OCI-M2 (cell line): ENCODE results near the gene BEGAIN.

ENCODE experiments used
- DNase-seq: peaks from one replicate; lab custom pipeline; 2025; ENCODE audit not compliant: unreplicated experiment; lab: John Stamatoyannopoulos, UW

Gene BEGAIN, protein sequence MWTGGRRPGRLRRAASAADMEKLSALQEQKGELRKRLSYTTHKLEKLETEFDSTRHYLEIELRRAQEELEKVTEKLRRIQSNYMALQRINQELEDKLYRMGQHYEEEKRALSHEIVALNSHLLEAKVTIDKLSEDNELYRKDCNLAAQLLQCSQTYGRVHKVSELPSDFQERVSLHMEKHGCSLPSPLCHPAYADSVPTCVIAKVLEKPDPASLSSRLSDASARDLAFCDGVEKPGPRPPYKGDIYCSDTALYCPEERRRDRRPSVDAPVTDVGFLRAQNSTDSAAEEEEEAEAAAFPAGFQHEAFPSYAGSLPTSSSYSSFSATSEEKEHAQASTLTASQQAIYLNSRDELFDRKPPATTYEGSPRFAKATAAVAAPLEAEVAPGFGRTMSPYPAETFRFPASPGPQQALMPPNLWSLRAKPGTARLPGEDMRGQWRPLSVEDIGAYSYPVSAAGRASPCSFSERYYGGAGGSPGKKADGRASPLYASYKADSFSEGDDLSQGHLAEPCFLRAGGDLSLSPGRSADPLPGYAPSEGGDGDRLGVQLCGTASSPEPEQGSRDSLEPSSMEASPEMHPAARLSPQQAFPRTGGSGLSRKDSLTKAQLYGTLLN

DNA sequence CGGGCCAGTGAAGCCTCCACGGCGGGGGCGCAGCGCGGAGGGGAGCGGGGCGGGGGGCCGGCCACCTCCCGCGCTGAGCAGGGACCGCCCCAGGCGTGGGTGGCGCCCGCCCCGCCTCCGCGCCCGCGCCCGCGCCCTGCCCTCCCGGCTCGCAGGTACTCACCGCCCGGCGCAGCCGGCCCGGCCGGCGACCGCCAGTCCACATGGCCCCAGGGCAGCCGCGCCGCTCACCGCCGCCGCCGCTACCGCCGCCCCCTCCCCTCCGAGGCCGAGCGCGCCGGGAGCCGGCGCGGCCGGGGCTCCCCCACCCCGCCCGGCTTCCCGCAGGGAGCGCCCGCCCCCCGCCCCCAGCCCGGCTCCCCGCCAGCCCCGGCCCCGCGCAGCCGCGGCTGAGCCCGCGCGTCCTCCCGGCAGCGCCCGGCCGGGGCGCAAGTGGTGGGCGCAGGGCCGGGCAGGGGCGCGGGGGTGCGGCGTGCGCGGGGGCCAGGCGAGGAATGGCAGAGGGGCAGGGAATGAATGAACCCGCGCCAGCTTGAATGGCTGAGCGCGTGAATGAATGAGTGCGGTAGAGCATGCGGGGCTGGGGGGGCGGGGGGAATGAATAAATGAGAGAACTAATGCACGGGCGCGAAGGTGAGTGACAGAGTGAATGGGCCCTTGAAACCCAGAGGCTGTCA is at the start of gene BEGAIN:
BEGAIN (minus strand) TSS at position 332 of the 677 bp plus-strand sequence; CDS start at position 205, 127 bp downstream.
- DNase-seq, result no peak

DNA sequence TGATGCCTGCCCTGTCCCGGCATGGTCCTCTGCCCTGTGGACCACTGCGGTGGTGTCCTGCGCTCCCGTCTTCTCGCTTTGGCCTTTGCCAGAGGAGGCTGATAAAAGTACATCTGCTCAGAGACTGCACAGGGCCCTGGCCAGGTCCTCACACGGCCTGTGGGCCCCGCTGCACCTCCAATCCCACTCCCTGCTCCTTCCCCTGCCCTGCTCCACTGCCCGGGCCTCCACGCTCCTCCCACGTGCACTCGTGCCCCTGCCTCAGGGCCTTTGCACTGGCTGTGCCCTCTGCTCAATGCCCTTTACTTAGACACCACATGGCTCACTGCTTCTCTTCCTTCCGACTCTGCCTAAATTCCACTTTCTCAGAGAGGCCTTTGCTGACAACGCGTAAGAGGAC is 49.3 kb upstream of the BEGAIN start:
- DNase-seq, result no peak

DNA sequence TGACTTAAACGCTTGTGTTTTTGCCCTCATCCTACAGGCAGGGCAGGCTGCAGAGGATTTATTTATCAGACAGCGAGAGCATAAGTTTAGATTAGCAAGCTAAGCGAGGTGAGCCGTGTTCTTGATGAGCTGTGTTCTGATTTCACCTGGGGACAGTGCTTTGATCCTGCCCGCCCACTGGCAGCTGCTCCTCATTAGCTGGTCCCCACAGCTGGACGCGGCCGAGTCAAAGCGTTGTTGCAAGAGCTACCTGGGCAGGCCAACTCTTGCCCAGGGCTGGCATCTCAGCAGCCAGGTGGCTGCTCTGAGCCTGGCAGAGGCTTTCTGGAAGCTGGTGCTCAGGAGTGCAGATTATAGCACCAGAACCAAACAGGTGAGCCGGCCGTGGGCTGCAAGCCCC is 46.8 kb upstream of the BEGAIN start:
- DNase-seq, result no peak

DNA sequence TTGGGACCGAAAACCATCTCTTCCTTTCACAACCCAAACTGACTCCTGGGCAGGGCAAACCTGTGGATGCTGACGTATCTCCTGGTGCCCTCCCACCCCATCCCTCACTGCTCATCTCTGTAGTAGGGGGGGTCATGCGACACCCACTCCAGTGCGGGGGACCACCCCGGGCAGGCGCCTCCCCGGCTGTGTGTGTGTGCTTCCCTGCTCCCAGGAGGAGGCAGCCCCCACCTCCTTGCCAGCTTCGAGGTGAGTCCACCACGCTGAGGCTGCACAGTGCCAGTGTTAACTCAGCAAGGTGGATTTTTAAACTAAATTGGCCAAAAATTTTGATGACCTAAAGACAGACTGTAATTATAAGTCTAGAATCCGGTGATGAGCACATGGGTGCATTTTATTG is 46.2 kb upstream of the BEGAIN start:
- DNase-seq, result no peak

DNA sequence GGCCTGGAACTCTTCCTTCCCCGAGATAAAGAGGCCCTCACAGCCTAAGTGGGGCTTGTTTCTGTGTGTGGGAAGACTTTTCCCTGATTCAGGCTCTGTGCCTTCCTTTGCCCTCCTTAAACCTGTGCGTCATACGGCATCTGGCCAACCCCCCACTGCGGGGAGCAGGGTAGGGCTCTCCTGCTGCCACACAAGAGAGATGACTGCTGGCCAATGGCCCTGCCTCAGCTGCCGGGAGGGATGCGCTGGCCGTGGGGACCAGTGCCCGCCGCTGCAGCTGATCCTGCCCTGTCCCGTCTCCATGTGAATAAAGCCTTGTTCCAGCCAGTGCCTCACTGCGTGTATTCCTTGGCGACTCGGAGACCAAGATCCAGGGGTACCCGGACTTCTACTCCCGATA is 42.5 kb upstream of the BEGAIN start:
- DNase-seq, result no peak

DNA sequence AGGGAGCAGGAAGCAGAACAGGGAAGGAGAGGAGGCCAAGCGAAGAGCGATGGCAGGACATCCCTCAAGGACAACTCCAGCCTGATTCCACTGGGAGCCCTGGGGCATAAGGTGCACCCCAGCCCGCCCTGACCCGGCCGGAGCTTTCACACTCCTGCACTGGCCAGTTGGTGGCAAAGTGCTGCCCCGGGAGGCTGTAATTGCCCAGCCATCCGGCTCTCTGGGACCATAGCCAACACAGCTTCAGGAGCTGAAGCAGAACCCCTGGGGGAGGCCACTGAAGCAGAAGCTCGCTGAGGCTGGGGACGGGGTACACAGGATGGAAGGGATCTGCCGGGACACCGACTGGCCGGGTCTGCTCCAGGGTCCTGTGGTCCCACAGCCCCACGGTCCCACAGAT is 41.9 kb upstream of the BEGAIN start:
- no peak for DNase-seq

DNA sequence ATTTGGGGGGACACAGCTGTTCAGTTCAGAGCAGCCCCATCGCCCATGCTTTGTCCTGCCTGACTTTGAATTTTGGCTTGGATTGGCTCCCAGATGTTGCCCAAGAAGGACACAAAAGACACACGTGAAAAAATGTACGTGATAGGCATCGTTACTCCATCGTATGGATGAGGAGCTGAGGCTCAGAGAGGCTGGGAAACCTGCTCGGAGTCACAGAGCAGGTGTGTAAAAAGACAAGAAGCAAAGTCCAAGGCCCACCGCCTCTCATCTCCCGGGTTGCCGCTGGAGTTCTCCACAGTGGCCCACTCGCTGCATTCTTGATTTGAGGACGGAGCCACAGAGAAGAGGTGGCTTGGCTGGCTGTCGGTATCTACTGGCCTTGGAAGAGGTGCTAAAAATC is 41.0 kb upstream of the BEGAIN start:
- no peak for DNase-seq

DNA sequence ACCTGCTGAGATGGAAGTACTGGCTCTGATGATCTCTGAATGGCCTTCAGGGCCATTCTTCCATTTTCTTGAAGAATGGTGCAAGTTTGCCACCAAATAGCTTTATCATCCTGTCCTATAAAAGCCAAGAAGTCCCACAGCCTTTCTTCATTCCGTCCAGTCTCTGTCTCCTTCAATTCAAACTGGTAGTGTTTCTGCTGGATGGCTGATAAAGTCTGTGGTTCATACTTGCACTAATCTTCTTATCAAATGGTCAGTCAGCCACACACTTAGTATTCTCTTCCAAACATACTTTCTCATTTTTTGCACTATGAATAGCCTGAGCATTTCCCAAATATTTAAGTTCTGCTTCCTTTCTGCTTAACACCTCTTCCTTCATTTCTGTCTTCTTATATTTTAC is 39.4 kb upstream of the BEGAIN start:
- DNase-seq, result no peak

DNA sequence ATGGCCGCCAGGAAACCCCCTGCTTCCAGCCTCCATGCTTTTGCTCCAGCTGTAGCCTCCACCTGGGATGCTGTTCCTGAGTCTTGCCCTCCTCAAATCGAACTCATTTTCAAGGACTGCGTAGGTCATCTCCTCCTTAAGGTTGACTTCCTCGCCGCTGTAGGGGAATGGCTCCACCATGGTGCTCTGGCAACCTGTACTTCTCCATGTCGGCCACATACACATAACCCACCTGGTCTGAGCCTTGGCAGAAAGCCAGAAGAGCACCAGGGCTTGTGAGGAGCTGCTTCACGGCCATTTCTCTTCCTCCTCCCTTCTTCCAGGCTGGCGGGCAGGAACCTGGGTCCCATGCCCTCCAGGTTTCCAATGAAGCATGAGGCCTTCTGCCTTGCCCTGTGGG is 36.7 kb upstream of the BEGAIN start:
- DNase-seq, result no peak

DNA sequence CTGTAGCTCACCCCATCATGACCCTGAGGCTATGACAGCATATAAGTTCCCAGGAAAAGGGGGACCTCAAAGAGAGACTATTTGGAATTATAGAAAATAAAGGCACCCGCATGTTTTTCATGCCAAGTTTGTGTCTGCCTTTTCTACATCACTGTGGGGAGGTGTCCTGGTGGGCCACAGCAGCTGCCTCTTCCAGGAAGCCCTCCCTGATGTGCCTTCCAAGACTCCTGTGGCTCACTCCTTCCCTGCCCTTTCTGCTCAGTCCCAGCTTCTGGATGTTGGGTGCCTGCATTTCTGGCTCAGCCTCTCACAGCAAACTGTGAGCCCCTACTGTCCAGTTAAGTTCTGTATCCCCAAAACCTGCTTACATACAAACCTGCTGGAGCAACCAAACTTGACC is 36.3 kb upstream of the BEGAIN start:
- no peak for DNase-seq

DNA sequence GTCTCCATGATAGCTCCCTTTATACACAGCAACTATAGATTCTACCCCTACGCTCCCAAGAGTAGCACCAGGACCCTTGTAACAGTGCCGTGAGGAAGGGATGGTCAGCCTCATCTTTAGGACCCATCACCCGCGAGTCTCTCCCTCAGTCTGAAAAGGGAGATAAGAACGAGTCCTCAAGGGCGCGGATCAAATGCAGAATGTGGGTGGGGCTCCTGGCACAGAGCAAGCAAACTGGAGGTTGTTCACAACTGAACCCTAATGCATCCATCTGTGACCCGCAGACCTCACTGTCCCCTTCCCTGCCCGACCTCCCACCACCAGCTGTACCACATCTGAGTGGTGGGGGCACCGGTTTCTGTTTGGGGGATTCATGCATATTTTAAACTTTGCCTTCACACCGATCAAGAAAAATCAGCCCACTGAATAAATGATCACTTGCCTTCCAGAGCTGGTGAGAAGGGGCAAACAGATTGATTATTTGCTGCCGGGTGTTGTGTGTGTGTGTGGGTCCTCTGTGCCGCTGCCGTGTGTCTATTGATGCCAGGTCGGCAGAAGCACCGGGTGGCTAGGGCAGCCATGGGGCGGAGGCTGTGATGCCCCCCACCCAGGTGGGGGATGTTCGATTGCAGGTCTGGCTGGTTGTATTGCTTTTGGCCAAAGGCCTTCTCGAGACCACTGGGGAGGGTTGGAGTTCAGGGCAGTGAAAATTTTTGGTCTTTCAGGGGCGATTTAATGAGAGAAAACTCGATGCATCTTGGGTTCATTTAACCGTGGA is 35.7 kb upstream of the BEGAIN start:
- DNase-seq, result no peak

DNA sequence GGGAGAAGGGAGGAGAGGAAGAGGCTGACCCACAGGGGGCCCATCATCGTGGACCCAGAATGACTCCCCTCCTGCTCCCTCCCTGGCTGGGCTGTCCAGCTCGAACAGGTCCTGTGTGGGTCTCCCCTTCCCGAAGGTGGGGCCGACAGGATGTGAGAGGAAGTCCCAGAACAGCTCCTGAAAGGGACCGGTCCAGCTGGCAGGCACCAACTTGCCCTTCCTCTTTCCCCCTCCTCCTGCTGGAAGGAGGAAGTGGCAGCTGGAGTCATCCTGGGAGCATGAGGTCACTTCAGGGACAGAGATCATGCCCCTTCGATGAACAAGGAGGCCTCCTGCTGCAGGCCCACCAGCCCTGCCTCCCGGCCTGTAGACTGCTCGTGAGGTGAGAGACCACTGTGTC is 35.0 kb upstream of the BEGAIN start:
- no peak for DNase-seq

DNA sequence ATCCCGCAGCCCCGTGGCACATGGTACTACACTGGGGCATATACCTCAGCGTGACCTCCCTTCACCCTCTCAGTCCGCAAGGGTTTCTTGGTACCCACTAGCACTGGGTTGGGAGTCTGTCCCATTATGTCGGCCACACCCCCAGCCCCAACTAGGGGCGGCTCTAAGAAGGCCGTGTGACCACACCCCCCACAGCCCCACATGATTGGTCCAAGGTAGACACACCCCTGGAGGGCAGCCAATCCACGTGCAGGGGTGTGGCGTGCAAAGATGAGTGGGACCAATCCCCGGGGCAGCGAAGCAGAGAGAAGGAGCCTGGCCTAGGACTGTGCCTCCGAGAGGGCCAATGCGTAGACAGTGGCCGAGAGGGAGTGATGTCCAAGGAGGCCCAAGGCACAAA is 34.6 kb upstream of the BEGAIN start:
- DNase-seq, result no peak

DNA sequence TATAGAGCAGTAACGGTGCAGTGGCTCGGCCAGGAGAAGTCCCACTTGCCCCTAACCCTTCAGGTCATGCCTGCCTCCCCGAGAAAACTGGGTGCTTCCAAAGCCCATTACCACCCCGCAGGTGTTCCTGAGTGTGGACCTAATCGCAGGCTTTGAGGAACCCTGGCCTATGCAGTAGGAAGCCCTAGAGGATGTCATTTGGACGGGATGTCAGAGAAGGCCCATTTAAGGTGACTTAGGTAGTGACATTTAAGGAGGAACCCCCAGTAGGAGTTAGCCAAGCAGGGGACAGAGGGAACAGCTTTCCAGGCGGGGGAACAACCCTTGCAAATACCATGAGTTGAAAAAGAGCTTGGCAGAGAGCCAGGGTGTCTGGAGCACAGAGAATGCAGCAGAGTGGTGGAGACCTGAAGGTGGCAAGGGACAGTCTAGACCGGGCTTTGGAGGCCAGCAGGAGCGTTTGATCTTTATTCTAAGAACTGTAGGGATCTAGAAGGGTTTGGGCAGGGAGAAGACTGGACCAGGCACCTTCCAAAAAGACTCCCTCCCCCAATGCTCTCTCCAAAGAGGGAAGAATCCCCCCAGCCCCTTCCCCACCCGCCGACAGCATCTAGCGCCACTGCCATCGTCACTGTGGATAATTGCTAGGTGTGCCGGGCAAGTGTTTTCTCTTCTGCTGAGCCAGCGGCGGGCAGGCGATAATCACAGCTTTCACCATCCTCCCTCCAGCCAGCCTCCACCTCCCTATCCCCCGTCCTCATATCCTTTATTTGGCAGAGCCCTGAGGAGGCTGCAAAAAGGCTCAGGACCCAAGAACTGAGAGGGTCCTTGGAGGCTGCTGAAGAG is 33.3 kb upstream of the BEGAIN start:
- DNase-seq, result no peak

DNA sequence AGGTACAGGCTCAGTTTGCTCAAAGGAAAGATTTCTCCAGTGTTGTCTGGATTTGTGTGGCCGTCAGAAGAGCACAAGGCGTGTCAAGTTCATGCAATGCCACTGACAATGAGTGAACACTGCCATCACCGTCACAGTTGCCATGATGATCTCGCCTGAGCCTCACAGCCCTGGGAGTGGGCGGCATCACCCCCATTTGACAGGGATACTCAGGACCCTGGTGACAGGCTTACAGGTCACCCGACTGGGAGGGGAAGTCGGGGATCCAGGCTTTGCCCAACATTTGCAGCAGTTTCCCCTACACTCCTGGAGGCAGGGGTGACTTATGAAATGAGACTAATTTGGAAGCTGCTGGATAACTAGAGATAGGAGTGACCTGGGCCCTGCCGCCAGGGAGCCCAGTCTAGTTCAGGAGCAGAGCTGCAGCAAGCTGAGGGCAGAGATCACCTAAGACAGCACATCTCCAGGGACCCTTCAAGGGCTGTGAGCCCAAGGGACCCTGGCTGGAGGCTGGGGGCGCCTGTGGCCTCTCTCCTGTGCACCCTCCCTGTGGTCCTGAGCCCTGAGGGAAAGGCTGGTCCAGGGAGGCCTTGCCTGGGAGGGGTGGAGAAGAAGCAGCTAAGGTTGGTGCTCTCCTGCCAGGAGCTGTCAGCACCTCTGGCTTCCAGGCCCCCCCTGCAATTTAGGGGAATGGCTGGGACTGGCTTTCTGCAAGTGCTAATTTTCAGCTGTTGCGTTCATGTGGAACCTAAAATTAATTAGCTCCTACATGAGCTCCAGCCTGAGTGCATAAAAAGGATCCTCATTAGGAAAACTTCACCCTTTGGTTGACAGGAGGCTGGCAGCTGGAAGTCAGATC is 32.4 kb upstream of the BEGAIN start:
- no peak for DNase-seq

DNA sequence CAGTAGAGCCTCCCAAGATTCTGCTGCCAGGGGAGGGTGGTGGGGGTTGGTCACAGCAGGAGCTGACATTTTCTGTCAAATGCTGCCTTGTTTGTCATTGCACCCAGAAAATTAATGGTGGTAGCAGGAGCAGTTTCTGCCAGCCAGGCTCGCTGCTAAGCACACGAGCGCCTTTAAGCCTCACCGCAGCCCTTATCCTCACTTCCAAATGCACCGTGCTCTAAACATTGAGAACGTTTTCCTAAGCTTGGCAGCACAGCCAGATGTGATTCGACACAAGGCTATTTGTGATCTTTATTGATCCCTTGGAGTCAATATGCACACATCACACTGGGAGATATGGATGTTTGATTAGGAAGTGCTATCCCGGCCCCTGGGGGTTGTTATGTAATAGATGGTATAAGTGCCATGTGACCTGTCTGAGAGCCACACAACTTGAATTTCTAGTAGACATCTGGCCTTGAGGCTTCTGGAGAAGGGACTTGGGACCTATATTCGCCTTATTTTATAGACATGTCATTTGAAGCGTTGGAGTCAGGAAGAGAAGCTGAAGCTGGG is 31.6 kb upstream of the BEGAIN start:
- no peak for DNase-seq

DNA sequence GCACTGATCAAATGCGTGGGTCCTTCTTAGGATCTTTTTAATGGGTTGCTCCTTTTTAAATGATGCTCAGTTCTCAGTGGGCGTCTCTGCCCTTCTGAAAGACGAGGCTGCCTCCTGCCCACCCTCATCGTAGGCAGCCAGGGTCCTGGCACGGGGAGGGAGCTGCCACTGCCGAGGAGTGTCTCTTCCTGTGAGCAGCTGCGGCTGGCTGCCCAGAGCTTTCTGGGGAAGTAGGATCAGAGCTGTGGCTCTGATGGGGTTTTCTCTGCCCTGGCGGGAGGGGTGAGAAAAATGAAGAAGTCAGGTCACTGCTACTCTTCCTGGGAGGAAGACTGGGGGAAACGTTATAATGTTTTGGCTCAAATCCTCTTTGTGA is 31.1 kb upstream of the BEGAIN start:
- DNase-seq, result no peak

DNA sequence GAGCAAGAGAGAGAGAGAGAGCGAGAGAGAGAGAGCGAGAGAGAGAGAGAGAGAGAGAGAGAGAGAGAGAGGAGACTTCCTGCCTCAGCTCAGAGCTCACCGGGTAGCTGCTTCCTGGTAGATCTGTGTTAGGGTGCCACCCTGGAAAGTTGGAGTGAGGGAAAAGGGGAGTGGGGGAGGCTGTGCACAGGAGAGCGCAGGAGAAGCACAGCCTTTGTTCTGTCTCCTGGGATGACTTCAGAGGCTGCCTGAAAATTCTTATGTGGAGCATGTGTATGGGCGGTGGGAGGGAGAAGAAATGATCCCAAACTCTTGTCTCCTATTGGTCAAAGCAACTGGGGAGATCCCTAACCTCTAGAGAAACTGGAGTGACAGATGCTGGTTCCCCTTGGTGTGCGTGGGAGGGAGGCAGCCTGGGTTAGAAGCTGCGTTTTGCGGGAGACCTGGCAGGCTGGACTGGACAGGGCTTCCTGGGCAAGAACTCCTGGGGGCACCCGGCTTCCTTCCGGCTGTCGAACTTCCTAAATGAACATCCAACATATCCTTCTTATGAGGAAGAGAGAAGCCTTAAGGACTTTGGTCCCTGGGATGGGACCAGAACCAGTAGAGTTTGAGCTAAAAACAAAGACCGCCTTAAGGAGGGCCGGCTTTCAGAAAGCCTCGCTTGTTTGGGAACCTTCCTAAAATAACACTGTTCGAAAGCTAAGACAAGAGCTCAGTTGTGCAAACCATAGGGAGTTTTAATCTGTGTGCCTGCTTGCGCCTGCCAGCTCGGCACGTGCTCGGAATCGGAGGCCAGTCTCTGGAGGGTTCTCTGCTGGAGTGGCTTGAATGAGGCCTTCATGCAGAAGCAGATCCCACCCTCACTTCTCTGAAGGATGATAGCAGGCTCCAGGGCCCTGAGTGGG is 30.4 kb upstream of the BEGAIN start:
- no peak for DNase-seq
